DOHH2 (cell line): ENCODE data around the gene PLA2G4B.

Experiments
- H3F3A ChIP-seq: fragments of 200-600 bp; sonication (generic), shearing (Covaris generic); 2 replicates; pipeline ENCODE4 v1.6.0; 2016; ENCODE audit warnings: antibody characterized with exemption, mild to moderate bottlenecking; ENCODE audit not compliant: control insufficient read depth, insufficient read depth
- H3K27ac ChIP-seq: fragments of 200-600 bp; sonication (generic); 2 replicates; pipeline ENCODE4 v1.5.1; 2014; ENCODE audit warnings: low read depth, mild to moderate bottlenecking, low read length, moderate library complexity
- H3K27me3 ChIP-seq: fragments of 200-600 bp; sonication (generic); 2 replicates; pipeline ENCODE4 v1.6.1; 2014; ENCODE audit warnings: mild to moderate bottlenecking, low read length, mixed read lengths; ENCODE audit not compliant: control insufficient read depth
- H3K36me3 ChIP-seq: fragments of 200-600 bp; sonication (generic); 2 replicates; pipeline ENCODE4 v1.6.1; 2014; ENCODE audit warnings: mild to moderate bottlenecking, low read length, moderate library complexity, mixed read lengths; ENCODE audit not compliant: control insufficient read depth
- H3K4me1 ChIP-seq: fragments of 200-600 bp; sonication (generic); 2 replicates; pipeline ENCODE4 v1.6.1; 2014; ENCODE audit warnings: mild to moderate bottlenecking, low read length, mixed read lengths; ENCODE audit not compliant: control insufficient read depth
- H3K4me2 ChIP-seq: fragments of 200-600 bp; sonication (generic); 2 replicates; pipeline ENCODE4 v1.6.0; 2014; ENCODE audit warnings: mild to moderate bottlenecking, low read length, moderate library complexity
- H3K4me3 ChIP-seq: fragments of 200-600 bp; sonication (generic); 2 replicates; pipeline ENCODE4 v1.5.1; 2014; ENCODE audit warnings: mild to moderate bottlenecking, low read length, mixed read lengths
- H3K79me2 ChIP-seq: fragments of 200-600 bp; sonication (generic); 2 replicates; pipeline ENCODE4 v1.6.1; 2014; ENCODE audit warnings: mild to moderate bottlenecking, low read length, mixed read lengths; ENCODE audit not compliant: control insufficient read depth
- H3K9me2 ChIP-seq: fragments of 200-600 bp; sonication (generic); replicated peaks from 2 replicates; pipeline ENCODE4 v1.6.1; 2014; ENCODE audit warnings: mild to moderate bottlenecking, low read length, mixed read lengths; ENCODE audit not compliant: control insufficient read depth
- H3K9me3 ChIP-seq: fragments of 200-600 bp; sonication (generic); 2 replicates; pipeline ENCODE4 v1.6.1; 2014; ENCODE audit warnings: antibody characterized with exemption, low read length, mixed read lengths; ENCODE audit not compliant: control insufficient read depth, insufficient read depth
- H4K20me1 ChIP-seq: fragments of 200-600 bp; sonication (generic); 2 replicates; pipeline ENCODE4 v1.6.0; 2014; ENCODE audit warnings: low read depth, mild to moderate bottlenecking, antibody characterized with exemption, low read length, moderate library complexity; ENCODE audit not compliant: control insufficient read depth, insufficient read depth
- EZH2phosphoT487 ChIP-seq: fragments of 200-600 bp; sonication (generic); IDR thresholded peaks from 2 replicates; pipeline ENCODE4 v1.6.1; 2017; ENCODE audit warnings: borderline replicate concordance, mild to moderate bottlenecking, antibody characterized with exemption, low read length, moderate library complexity, mixed read lengths
- TF ChIP-seq, protein P1 (sequence below): fragments of 200-600 bp; sonication (generic); IDR thresholded peaks from one replicate; pipeline ENCODE4 v1.5.1; 2014; ENCODE audit warnings: antibody characterized with exemption, mild to moderate bottlenecking, low read depth, low read length; ENCODE audit not compliant: poor library complexity, severe bottlenecking

PLA2G4B gene

GRCh38 chr15:41827290-41827879 lies 11.3 kb upstream of the PLA2G4B start:
- H3K36me3 ChIP-seq = peaks cover 2% of the 10 kb centered on the region; the same call in 1 of the 2 replicates
- peak overlapping the region; percentile 89 for H3K4me2 ChIP-seq
- H3K4me1 ChIP-seq = peaks cover 15% of the 10 kb centered on the region

DNA sequence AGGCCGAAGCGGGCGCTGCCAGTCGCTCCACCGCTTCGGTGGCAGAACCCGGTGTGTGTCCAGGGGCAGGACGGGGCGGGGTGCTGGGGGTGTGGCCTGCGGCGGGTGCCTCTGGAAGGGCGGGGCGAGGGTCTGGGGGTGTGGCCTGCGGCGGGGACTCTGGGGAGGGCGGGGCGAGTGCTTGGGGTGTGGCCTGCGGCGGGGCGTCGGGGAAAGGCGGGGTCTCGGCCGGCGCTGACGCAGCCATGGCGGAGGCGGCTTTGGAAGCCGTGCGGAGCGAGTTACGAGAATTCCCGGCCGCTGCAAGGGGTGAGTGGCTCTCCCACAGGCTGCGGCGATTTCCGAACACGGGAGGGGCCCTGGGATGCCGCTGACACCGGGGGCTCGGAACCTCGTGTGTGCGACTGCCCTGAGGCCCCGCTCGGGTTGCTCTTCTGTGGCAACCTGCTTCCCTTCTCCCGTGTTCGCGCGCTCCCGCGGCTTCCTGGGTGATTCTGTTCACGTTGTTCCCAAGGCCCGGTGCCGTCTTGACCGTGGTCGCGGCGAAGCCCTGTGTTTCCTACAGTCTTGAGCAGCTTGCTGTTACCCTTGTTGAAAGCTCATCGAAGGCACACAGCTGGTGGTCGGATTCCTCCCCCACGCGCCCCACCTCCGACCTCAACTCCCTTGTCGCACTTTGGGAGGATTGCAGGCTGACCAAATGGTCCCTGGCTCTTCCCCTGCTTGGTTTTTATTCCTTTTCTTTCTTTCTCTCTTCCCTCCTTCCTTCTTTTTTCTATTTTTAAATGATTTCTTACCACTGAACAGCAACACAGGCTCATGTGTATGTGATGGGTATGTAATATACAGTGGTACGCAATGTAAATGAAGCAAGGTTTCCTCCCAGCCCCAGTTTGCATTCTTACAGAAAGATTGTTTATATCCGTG lies 10.5 kb upstream of the PLA2G4B start, which contains the start of gene JMJD7:
Gene JMJD7, plus strand, starts transcription at position 213 of the 927 bp plus-strand sequence. Its CDS starts 33 bp downstream, at position 246.
- Histone ChIP-seq H3K27ac (no peak within 1 kb of the TSS), H3K4me1 (peaks cover 15% of the 10 kb centered on the region), H3K9me3 (no peaks in the 10 kb centered on the region), H3K4me2 (peak within 1 kb of the TSS; percentile 89), H4K20me1 (no peaks in the 10 kb centered on the region), H3K9me2 (no peaks in the 10 kb centered on the region), H3K4me3 (peak within 1 kb of the TSS; percentile 92), H3F3A (no peaks in the 10 kb centered on the region), H3K36me3 (peaks cover 2% of the 10 kb centered on the region; the same call in 1 of the 2 replicates), H3K27me3 (no peaks in the 10 kb centered on the region), H3K79me2 (no peaks in the 10 kb centered on the region; the same call in 1 of the 2 replicates)
- TF ChIP-seq EZH2phosphoT487 = no peak
- TF ChIP-seq, protein P1, sequence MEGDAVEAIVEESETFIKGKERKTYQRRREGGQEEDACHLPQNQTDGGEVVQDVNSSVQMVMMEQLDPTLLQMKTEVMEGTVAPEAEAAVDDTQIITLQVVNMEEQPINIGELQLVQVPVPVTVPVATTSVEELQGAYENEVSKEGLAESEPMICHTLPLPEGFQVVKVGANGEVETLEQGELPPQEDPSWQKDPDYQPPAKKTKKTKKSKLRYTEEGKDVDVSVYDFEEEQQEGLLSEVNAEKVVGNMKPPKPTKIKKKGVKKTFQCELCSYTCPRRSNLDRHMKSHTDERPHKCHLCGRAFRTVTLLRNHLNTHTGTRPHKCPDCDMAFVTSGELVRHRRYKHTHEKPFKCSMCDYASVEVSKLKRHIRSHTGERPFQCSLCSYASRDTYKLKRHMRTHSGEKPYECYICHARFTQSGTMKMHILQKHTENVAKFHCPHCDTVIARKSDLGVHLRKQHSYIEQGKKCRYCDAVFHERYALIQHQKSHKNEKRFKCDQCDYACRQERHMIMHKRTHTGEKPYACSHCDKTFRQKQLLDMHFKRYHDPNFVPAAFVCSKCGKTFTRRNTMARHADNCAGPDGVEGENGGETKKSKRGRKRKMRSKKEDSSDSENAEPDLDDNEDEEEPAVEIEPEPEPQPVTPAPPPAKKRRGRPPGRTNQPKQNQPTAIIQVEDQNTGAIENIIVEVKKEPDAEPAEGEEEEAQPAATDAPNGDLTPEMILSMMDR = no peak

More at GRCh38 chr15:41827290-41827879, 11.3 kb upstream of the PLA2G4B start:
- no peaks in the 10 kb centered on the region; the same call in 1 of the 2 replicates for H3K79me2 ChIP-seq
- H3K4me3 ChIP-seq = peak overlapping the region; percentile 92
- no peaks in the 10 kb centered on the region for H4K20me1 ChIP-seq
- no peaks in the 10 kb centered on the region for H3K9me3 ChIP-seq
- no peaks in the 10 kb centered on the region for H3K27me3 ChIP-seq
- H3F3A ChIP-seq = no peaks in the 10 kb centered on the region
- no peaks in the 10 kb centered on the region for H3K9me2 ChIP-seq
- TF ChIP-seq EZH2phosphoT487 = no peak
- TF ChIP-seq, protein P1 = peak; percentile 19
- H3K27ac ChIP-seq = no peak overlapping the region

DNA sequence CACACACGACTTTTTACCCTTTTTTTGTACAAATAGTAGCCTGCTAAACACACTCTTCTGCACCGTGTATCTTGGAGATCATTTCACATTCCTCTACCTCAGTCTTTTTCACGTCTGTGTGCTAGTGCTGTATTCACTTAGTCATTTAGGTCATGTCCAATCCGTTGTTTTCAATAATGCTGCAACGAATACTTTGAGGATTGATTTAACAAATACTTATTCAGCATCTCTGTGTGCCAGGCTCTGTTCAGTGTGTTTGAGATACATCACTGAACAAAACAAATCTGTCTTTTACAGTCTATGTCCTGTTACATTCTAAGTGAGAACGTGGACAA lies 9.9 kb upstream of the PLA2G4B start:
- Histone ChIP-seq H3K36me3 (peaks cover 2% of the 10 kb centered on the region; the same call in 1 of the 2 replicates), H3K4me2 (peak overlapping the region; percentile 89), H3K4me1 (peaks cover 15% of the 10 kb centered on the region), H3K9me2 (no peaks in the 10 kb centered on the region), H3K79me2 (no peaks in the 10 kb centered on the region; the same call in 1 of the 2 replicates), H3K4me3 (peak overlapping the region; percentile 92), H3K27me3 (no peaks in the 10 kb centered on the region), H4K20me1 (no peaks in the 10 kb centered on the region), H3K9me3 (no peaks in the 10 kb centered on the region), H3K27ac (no peak overlapping the region), H3F3A (no peaks in the 10 kb centered on the region)
- TF ChIP-seq, protein P1 = no peak
- TF ChIP-seq EZH2phosphoT487 = no peak
